ENCODE results near the gene POU6F2. TPM values are rescaled to one million over a fixed set of nuclear protein-coding genes. Genes with fewer than 3 reads are reported as not detected.
"Not testable (repeated sequence)": the region's sequence is repeated elsewhere in the genome, so short reads cannot be mapped to it uniquely, and the experiment has no call there.

Gene POU6F2
- total RNA-seq, 2 experiments from 2014 or later, result 0.12 TPM; not detected in 1

- H3K27ac Mint-ChIP-seq; CTCF ChIA-PET; H3K27me3 Mint-ChIP-seq; H3K4me1 Mint-ChIP-seq; H3K36me3 Mint-ChIP-seq (ENCODE audit: low read depth); H3K9me3 Mint-ChIP-seq; H3K4me3 Mint-ChIP-seq; POLR2A ChIA-PET; DNase-seq: not testable (repeated sequence)
Observed at GRCh38 chr7:39013049-39013939, 35.6 kb downstream of the POU6F2 start.

GRCh38 chr7:39016609-39017008 lies 38.9 kb downstream of the POU6F2 start:
- CTCF ChIA-PET, result no interaction called here
- H3K27ac Mint-ChIP-seq, result no peak overlapping the region
- no peak for DNase-seq
- no peak overlapping the region for H3K4me3 Mint-ChIP-seq
- no peaks in the 10 kb centered on the region for H3K4me1 Mint-ChIP-seq
- H3K36me3 Mint-ChIP-seq (ENCODE audit: low read depth), result no peaks in the 10 kb centered on the region
- H3K9me3 Mint-ChIP-seq, result no peaks in the 10 kb centered on the region
- POLR2A ChIA-PET, result no interaction called here
- no peaks in the 10 kb centered on the region for H3K27me3 Mint-ChIP-seq

- ChIA-PET CTCF (no interaction called here), POLR2A (no interaction called here)
- Mint-ChIP-seq H3K27ac (no peak overlapping the region), H3K27me3 (no peaks in the 10 kb centered on the region), H3K4me3 (no peak overlapping the region), H3K4me1 (no peaks in the 10 kb centered on the region), H3K36me3 (ENCODE audit: low read depth) (no peaks in the 10 kb centered on the region), H3K9me3 (peaks cover under 1% of the 10 kb centered on the region)
- DNase-seq, result no peak
Observed at GRCh38 chr7:39017369-39017915, 39.7 kb downstream of the POU6F2 start.

GRCh38 chr7:39022796-39023195 lies 45.1 kb downstream of the POU6F2 start:
- H3K27ac Mint-ChIP-seq, result no peak overlapping the region
- no peaks in the 10 kb centered on the region for H3K36me3 Mint-ChIP-seq (ENCODE audit: low read depth)
- no peaks in the 10 kb centered on the region for H3K4me1 Mint-ChIP-seq
- CTCF ChIA-PET, result no interaction called here
- POLR2A ChIA-PET, result no interaction called here
- peaks cover 8% of the 10 kb centered on the region for H3K9me3 Mint-ChIP-seq
- no peak for DNase-seq
- no peak overlapping the region for H3K4me3 Mint-ChIP-seq
- H3K27me3 Mint-ChIP-seq, result no peaks in the 10 kb centered on the region

GRCh38 chr7:39027491-39027890 lies 49.8 kb downstream of the POU6F2 start:
- Mint-ChIP-seq H3K27ac (no peak overlapping the region), H3K27me3 (no peaks in the 10 kb centered on the region), H3K9me3 (peaks cover 7% of the 10 kb centered on the region), H3K4me3 (no peak overlapping the region), H3K4me1 (no peaks in the 10 kb centered on the region), H3K36me3 (ENCODE audit: low read depth) (no peaks in the 10 kb centered on the region)
- POLR2A ChIA-PET, result no interaction called here
- CTCF ChIA-PET, result no interaction called here
- no peak for DNase-seq

- DNase-seq, result no peak
- ChIA-PET POLR2A (no interaction called here), CTCF (no interaction called here)
- no peaks in the 10 kb centered on the region for H3K4me1 Mint-ChIP-seq
- H3K27ac Mint-ChIP-seq, result no peak overlapping the region
- no peaks in the 10 kb centered on the region for H3K36me3 Mint-ChIP-seq (ENCODE audit: low read depth)
- no peaks in the 10 kb centered on the region for H3K27me3 Mint-ChIP-seq
- no peak overlapping the region for H3K4me3 Mint-ChIP-seq
- no peaks in the 10 kb centered on the region for H3K9me3 Mint-ChIP-seq
Observed at GRCh38 chr7:39033885-39034624, 56.3 kb downstream of the POU6F2 start.

- Mint-ChIP-seq H3K4me1 (no peaks in the 10 kb centered on the region), H3K9me3 (no peaks in the 10 kb centered on the region), H3K4me3 (no peak overlapping the region), H3K36me3 (ENCODE audit: low read depth) (no peaks in the 10 kb centered on the region), H3K27me3 (no peaks in the 10 kb centered on the region), H3K27ac (no peak overlapping the region)
- no peak for DNase-seq
- CTCF ChIA-PET, result no interaction called here
- POLR2A ChIA-PET, result no interaction called here
Observed at GRCh38 chr7:39035156-39035555, 57.4 kb downstream of the POU6F2 start.

GRCh38 chr7:39035903-39036302 lies 58.2 kb downstream of the POU6F2 start:
- Mint-ChIP-seq H3K4me3 (no peak overlapping the region), H3K4me1 (no peaks in the 10 kb centered on the region), H3K27me3 (no peaks in the 10 kb centered on the region), H3K9me3 (no peaks in the 10 kb centered on the region), H3K36me3 (ENCODE audit: low read depth) (no peaks in the 10 kb centered on the region), H3K27ac (no peak overlapping the region)
- CTCF ChIA-PET, result no interaction called here
- POLR2A ChIA-PET, result no interaction called here
- no peak for DNase-seq

GRCh38 chr7:39042670-39043069 lies 65.0 kb downstream of the POU6F2 start:
- Mint-ChIP-seq H3K27me3 (no peaks in the 10 kb centered on the region), H3K9me3 (no peaks in the 10 kb centered on the region), H3K36me3 (ENCODE audit: low read depth) (no peaks in the 10 kb centered on the region), H3K4me3 (no peak overlapping the region), H3K4me1 (no peaks in the 10 kb centered on the region), H3K27ac (no peak overlapping the region)
- no peak for DNase-seq
- POLR2A ChIA-PET, result no interaction called here
- CTCF ChIA-PET, result no interaction called here

- POLR2A ChIA-PET, result no interaction called here
- H3K27ac Mint-ChIP-seq, result no peak overlapping the region
Observed at GRCh38 chr7:39043531-39043930, 65.8 kb downstream of the POU6F2 start.

GRCh38 chr7:39044489-39044888 lies 66.8 kb downstream of the POU6F2 start:
- POLR2A ChIA-PET, result no interaction called here
- Mint-ChIP-seq H3K27ac (no peak overlapping the region), H3K36me3 (ENCODE audit: low read depth) (no peaks in the 10 kb centered on the region), H3K4me3 (no peak overlapping the region), H3K27me3 (peaks cover 2% of the 10 kb centered on the region), H3K9me3 (no peaks in the 10 kb centered on the region), H3K4me1 (no peaks in the 10 kb centered on the region)
- CTCF ChIA-PET, result no interaction called here
- DNase-seq, result no peak

More at GRCh38 chr7:39043531-39043930, 65.8 kb downstream of the POU6F2 start:
- H3K9me3 Mint-ChIP-seq, result no peaks in the 10 kb centered on the region
- no peak for DNase-seq
- H3K27me3 Mint-ChIP-seq, result peaks cover 2% of the 10 kb centered on the region
- no peaks in the 10 kb centered on the region for H3K36me3 Mint-ChIP-seq (ENCODE audit: low read depth)
- CTCF ChIA-PET, result no interaction called here
- H3K4me1 Mint-ChIP-seq, result no peaks in the 10 kb centered on the region
- no peak overlapping the region for H3K4me3 Mint-ChIP-seq

GRCh38 chr7:39045231-39045630 lies 67.5 kb downstream of the POU6F2 start:
- Mint-ChIP-seq H3K36me3 (ENCODE audit: low read depth) (no peaks in the 10 kb centered on the region), H3K4me3 (no peak overlapping the region), H3K27me3 (peaks cover 2% of the 10 kb centered on the region), H3K9me3 (no peaks in the 10 kb centered on the region), H3K27ac (no peak overlapping the region), H3K4me1 (no peaks in the 10 kb centered on the region)
- ChIA-PET POLR2A (no interaction called here), CTCF (interaction anchor here (0.6 kb wide), 1 partner anchor 361 kb away, joined by 5 read pairs; no protein-coding TSS in a partner anchor)
- DNase-seq, result no peak

GRCh38 chr7:39051279-39051678 lies 73.6 kb downstream of the POU6F2 start:
- H3K27ac Mint-ChIP-seq, result no peak overlapping the region
- CTCF ChIA-PET, result no interaction called here
- H3K4me1 Mint-ChIP-seq, result no peaks in the 10 kb centered on the region
- H3K4me3 Mint-ChIP-seq, result no peak overlapping the region
- peaks cover 8% of the 10 kb centered on the region for H3K27me3 Mint-ChIP-seq
- DNase-seq, result no peak
- POLR2A ChIA-PET, result no interaction called here
- no peaks in the 10 kb centered on the region for H3K36me3 Mint-ChIP-seq (ENCODE audit: low read depth)
- no peaks in the 10 kb centered on the region for H3K9me3 Mint-ChIP-seq
